Suppressor macrophage (primary cell): ENCODE measurements around the gene FUT1.
"Not testable (repeated sequence)": the region's sequence is repeated elsewhere in the genome, so short reads cannot be mapped to it uniquely, and the experiment has no call there.

Experiments used
- DNase-seq, 4 experiments: peaks; one replicate each; pipeline ENCODE4 v3.0.0-alpha.2; 2020 to 2022

The FUT1 gene

DNA sequence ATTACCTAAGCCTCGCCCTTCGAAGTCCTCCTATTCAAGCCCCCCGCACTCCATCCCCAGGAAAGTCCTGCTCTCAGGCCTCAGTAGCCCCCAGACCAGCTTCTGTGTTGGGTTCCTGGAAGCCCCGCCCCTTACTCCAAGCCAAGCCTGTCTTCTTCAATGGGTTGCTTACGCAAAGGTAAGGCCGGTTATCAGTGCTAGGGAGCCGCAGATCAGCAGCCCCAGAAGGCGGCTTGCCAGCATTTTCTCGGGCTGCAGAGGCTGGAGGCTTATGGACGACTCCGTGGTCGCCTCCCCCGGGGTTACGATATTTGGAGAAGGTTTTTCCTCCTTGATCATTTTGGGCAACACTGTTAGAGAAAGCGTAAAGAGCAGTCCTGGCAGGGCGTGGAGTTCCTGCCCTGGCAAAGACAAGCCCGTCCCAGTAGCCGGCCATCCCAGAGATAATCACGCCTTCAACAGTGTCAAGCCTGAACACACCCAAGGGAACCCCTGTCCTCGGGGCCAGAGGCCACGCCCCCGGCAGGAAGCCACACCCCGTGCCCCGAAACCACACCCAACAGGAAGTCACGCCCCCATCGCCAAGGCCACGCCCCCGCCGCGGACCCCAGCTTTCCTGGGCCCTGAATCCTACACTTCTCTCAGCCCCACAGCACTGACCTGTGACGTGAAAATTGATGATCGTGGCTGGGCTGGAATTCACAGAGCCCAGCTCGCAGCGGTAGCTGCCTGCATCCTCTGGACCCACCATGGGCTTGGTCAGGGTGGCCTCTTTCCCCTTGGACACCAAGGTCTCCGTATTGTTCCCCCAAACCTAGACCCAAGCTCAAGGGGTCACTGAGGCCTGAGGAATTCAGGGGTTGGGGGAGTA, 11.1 kb downstream of the FUT1 start:
- peak in 1 of 4 experiments; percentile 43 for DNase-seq

DNA sequence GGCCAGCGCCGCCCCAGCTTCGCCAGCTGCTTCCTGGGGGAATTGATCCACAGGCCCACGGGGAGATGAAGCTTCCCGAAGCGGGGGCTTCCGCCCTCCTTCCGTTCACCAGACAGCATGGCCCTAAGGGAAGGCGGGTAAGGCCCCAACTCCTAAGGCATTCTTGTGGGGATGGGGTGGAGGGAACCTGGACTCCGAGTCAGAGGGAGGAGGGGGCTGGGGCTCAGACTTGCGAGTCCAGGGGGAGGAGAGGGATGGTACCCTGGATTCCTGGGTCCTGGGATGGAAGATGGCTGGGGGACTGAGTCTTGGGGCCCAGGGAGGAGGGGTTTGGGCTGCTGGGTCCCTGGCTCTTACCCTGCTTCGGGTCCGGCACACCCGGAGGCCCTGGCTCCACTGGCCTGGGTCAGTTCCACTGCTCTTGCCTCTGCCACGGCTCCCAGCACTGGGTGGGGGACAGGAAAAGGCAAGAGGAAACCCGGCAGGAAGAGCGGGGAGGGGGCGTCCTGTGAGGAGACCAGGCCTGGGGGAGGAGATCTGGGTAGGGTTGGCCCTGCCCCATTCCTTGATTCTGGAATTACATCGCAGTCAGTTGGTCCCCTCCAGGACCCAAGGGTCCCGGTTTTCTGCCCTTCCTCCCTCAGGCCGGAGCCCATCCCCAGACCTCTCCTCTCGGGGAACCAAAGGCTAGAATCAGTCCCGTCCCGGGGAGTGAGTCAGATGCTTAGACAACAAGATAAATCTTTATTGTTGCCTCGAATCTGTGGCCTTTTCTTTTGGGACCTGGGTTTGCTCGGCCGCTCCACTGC, 12.1 kb downstream of the FUT1 start, which contains the start of gene RASIP1:
Gene RASIP1, minus strand, starts transcription at position 447 of the 809 bp plus-strand sequence. Its CDS starts 328 bp downstream, at position 119.
- no peak for DNase-seq

DNA sequence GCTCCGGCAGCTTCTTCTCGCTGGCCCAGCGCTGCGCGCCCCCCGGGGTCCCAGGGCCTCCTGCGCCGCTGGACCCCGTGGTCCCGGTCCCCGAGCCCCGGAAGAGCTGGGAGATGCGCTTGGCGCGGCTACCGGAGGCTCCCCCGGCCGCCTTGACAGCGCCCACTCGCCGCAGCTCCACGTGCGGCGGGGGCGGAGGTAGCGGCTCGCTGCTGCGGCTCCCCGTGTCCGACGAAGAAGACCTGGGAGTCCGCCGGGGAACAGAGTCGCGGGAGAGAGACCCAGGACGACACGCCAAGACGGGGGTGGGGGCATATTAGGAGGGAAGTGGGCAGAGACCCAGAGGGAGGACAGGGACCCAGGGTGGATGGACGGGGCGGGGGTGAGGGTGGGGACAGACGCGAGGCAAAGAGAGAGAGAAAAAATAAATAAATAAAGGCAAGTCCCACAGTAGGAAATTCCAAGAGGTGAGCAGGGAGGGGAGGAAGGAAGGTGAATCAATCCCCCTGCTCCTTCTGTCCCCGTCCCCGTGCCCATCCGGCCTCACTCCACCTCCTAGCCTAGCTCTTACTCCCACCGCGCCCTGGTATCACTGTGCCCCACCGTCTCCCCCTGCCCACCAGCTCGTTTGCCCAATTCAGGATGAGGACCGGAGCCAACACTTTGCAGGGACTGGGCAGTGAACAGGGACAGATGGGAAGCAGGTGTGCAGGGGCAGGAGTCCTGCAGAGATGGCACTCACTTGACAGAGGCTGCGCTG, 12.9 kb downstream of the FUT1 start:
- peak in 1 of 4 experiments; percentile 32 for DNase-seq

DNA sequence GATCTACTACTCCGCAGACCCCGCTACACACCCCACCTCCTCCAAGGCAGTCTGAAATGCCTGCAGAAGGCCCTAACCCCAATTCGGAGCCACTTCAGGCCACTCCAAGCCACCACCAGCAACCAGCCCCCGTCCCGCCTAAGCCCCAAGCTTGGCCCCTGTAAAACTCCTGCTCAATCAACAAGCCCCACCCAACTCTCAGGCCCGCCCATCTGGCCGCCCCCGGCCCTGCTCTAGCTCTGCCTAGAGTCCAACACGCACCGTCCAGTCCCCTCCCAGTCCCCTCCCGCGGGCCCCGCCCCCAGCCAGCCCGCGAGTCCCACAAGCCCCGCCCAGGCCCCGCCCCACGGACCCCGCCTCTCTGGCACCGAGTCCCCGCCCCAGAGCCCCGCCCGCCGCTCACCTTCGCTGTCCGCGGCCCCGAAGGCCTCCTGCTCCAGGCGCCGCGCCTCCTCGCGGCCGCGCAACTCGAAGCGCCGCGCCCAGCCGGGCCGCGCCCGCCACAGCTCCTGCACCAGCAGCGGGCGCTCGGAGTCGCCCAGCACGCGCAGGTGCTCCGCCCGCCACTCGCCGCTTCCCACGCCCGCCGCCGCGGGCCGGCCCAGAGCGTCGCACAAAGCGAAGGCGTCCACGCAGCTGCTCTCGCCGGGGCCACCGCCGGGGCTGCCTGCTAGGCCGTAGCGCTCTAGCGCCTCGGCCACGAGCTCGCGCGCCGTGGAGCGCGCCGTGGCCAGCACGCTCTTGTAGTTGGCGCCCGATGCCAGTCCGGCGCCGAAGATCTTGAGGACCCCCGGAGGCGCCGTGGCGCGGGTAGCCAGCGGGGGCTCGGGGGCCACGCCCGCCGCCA, 13.7 kb downstream of the FUT1 start:
- peak; percentile 81 to 95 (median 91) for DNase-seq

DNA sequence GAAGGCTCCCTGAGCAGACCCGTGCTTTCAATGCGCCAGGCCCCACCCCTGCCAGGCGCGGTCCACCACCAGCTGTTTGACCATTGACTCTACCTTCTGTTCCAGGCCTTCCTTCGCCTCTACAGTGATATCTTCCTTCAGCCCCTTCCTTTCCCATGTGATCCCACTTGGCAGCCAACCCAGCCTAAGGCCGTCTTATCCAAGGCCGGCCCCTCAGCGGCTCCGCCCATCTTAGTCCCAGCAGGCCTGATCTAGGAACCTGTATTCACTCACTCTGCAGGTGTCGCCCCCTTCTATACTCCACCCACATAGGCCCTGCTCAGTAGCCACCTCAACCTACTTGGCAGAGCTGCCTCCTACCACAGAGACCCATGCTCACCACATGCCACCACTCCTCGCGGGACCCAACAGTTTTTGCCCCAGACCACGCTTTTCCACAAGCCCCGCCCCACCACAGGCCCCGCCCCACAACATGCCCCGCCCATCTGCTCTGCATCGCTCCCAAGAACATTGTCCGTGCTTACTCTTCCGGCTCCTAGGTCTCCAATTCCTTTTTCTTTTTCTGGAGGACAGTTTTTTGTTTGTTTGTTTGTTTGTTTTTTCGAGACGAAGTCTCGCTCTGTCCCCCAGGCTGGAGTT, 15.0 kb downstream of the FUT1 start:
- no peak for DNase-seq

DNA sequence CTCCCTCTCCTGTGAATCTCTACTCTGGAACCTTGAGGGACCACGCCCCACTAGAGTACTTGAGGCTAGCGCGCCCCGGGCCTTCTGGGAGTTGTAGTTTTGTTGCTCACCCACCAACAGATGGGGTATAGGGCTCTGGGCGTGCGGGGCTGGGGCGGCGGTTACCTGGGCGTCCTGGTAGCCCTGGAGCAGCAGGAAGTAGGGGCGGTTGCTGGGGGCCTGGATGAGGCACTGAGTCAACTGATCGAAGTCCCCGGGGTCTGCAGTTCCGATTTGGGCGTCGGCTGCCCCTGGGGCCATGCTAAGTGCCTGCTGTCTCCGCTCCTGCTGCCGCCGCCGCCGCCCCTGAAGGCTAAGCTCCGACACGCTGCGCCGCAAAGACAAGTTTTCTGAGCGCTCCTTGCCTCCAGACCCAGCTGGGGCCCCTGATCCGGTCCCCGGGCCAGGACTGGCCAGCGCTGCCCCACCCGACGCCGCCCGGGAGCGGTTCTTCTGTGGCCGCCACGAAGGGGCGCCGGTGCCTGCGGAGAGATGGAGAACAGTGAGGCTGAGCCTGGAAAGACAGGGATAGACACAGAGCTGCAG, 17.3 kb downstream of the FUT1 start:
- no peak for DNase-seq

DNA sequence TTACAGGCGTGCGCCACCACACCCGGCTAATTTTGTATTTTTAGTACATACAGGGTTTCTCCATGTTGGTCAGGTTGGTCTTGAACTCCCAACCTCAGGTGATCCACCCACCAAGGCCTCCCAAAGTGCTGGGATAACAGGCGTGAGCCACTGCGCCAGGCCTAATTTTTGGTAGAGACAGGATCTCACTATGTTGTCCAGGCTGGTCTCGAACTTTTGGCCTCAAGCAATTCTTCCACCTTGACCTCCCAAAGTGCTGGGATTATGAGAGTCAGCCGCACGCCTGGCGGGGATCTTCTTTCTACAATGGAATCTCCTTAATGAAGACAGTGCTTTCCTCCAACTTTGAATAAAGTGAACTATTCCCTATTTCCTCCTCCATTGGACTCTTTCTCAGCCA, 17.8 kb downstream of the FUT1 start:
- DNase-seq: no peak

DNA sequence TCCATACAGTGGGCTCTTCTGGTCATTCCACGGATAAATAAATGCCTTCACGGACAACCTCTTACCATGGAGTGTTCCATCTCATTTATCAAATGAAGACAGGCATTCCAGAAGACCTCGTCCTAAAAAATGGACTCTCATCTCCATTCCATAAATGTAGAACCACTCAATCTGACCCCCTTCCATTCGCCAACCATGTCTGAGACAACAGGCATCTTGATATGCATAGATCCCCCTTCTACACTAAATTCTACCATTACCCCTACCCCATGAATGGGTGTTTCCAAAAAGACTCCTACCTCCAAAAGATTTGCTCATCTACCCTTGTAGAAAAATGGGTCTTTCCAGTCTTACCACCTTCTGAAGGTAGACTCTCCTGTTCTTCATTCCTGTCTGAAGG, 21.0 kb downstream of the FUT1 start:
- no peak for DNase-seq

DNA sequence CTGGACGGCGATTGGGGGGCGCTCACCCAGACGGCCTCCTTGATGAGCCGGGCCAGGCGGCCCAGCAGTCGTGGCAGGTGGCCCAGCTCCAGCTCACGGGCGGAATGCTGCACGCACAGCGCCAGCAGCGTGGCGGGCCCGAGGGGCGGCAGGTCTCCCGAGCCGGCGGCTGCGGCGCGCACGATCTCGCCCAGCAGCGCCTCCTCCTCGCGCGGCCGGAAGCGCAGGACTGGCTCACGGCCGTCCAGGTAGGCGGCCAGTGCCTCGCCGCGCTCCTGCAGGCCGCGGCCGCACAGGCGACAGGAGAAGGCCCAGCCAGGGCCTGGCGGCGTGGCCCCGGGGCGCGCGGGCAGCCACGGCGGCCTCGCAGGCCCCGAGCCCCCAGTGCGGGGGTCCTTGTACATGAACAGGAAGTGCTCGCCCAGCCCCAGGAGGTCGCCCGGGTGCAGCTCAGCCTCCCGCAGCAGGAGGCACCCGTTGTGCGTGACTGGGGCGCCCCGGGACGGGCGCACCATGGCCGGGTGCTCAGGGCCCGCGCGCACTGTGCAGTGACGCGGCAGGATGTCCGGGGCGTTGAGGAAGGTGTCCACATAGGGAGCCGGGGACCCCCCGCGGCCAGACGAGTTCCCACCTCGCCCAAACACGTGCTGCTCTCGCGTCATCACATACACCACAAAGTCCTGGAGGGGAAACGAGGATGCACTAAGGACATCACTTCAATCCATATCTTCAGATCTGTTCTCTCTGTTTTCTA, 23.4 kb downstream of the FUT1 start:
- DNase-seq: no peak

DNA sequence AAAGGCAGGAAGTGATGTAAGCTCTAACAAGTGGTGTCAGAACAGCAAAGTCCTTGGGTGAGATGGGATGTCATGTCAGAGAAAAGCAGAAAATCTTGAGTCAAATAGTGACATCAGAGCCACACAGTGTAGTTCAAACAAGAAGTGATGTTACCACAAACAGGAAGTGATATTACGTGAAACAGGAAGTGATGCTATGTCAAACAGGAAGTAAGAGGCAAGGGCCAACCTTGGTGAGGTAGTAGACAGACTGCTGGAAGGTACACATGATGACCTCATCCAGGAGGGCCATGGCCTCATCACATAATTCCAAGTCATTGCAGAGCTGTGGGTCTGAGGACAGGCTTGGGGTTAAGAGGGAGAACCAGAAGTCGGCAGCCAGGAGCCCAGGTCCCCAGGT, 25.9 kb downstream of the FUT1 start:
- peak; percentile 35 to 80 (median 56) for DNase-seq

DNA sequence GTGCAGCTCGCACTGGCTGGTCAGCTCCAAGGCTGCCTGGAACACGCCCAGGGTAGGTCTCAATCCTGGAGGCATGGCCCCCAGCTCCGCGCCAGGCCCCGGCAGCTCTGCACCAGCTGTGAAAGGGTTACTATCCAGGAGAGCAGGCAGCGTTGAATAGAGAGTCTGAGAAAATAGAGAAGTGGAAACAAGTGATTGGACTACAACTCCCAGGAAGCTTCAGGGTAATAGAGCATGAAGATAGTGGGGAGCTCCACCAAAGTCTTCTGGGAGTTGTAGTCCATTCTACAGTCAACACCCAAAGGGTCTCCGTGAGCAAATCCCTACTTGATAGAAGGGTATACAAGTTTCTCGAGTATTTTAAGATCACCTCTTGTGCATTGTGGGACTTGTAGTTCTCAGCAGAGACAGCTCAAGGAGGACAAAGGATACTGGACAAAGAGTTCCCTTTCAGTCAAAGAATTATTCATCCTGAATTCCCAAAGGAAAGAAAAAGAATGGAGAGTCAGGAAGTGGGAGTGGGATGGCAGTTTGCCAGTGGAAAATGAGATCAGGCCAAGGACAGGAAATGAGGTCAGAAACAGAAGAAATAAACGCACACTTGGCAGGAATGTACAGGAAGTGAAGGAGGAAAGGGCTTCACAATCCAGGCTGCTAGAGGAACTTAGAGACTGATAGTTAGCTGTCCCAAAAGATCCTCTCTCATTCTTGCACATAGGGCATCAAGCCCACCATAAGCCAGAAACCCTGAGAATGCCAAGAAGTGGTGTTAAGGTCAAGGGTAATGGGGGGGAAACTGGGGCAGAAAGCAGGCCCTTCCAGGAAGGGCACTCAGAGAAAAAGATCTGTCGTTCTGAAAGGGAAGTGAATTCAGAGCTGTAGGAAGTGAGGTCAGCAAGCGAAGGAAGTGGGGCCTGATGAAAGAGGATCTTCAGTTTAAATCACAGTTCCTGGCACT, 27.4 kb downstream of the FUT1 start:
- DNase-seq: peak; percentile 61 to 81 (median 68)

DNA sequence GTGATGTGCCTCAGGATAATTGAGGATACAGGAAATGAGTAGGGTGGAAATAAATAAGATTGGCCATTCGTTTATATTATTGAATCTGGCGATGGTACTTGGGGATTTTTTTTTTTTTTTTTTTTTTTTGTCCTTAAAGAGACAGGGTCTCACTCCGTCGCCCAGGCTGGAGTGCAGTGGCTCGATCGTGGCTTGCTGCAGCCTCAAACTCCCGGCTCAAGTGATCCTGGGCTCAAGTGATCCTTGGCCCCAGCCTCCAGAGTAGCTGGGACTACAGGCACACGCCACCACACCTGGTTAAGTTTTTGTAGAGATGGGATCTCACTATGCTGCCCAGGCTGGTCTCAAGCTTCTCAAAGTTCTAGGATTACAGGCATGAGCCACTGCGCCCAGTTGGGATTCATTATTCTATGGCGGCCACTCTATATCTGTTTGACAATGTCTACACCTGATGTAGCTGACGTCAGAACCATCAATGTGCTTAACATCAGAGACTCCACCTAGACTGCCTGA, 30.2 kb downstream of the FUT1 start:
- no peak for DNase-seq

DNA sequence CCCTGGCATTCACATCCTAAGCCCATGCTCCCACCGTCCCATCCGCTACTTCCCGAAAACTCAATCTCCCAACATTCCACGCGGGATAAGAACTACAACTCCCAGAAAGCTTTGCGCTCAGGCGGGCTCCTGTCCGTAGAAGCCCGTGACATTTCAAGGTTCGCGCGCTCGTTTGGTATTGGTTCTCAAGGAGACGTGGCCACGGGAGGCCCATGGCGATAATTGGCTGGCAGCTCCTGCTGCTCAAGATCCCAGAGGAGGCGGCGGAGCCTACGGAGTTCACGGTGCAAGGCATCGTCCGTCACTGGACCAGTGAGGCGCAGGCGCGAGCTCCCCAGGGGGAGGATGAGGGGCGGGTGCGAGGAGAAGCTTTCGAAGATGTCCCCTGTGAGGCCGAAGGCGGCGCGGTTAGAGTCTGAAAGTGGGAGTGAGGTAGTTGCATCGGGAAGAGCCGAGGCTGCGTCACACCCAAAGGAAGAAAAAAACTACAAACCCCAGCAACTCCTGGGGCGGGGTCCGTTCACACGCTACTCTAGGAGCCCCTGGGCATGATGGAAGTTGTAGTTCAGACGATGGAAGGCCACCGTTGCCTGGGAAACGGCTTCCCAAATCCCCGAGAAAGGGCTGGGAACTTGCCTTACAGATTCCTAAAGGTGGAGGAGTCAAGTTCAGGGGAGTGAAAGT, 31.7 kb downstream of the FUT1 start:
- peak; percentile 96 to 98 (median 97) for DNase-seq

DNA sequence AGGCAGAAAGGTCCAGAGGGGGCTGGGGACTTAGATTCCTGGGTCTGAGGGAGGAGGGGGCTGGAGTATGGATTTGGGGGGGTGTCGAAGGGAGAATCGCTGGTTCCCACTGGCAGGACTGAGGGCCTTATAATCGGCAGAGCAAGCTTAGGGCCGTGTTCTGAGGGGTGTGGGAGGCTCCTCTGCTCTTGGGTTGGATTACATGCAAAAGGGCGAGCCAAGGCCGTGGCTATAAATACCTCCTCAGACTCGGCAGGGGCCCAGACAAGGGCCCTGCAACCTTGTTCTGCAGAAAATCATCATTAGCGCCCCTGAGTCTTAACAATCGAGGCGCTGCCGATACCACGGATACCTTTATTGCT, 32.2 kb downstream of the FUT1 start:
- no peak for DNase-seq

DNA sequence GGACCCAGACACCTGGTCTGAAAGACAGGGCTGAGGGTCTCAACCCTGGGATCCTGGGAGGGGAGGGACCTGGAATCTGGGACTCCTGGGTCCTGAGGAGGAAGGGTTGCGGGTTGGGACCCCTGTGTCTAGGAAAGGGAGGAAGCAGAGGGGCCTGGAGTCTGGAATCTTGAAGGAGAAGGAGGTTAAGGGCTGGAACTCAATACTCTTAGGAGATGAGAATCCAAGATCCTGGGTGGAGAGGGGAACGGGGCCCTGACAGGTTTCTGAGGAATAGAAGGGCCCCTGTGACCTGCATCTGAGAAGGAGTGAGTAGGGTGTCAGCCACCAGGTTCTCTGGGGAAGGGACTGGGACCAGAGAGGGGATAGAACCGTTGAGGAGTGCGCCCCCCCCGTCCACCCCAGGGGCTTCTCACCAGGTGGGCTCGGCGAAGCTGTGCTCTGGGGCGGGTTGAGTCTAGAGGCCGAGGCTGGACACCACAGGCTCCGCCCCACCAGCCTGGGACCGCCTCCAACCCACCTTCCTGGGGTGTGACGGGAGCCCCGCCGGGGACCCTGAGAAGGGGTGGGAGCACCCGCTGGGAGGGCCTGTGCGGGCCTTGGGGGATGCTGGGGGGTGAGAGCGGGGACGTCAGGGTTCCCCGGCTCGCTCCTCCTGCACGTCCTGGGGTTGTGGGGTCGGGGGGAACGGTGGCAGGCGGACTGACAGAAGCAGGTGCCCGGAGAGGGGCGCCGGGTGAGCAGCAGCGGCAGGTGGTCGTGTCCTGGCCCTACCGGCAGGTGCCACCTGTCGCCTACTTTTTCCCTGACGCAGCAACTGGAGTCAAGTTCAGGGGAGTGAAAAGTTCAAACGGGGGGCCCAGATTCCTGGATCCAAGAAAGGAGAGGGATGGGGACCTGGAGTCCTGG, 32.9 kb downstream of the FUT1 start, which contains the start of gene MAMSTR:
Gene MAMSTR, minus strand, starts transcription at position 463 of the 909 bp plus-strand sequence. CDS start 694 bp downstream, outside the sequence.
- no peak for DNase-seq

DNA sequence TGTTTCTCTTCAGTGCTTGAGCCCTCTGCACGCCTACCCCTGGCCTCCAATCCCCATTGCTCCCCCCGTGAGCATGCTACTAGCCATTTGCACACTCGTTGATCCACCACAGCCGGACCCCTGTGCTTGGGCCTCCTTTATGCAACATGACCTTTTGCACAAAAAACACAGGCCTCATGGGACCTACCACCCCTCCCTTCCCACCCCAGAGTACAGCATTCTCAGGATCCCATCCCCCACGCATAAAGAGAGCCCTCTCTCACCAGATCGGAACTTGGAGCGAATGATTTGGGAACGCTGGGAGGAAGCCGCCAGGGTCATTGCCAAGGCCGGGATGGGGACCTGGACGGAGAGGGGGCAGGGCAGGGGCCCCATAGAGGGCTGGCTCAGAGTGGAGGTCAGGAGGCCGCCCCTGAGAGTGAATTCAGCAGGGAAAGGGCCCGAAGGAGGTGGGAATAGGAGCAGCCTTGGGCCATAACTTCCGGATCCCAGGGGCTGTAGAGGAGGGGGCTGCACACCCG, 33.7 kb downstream of the FUT1 start:
- no peak for DNase-seq

DNA sequence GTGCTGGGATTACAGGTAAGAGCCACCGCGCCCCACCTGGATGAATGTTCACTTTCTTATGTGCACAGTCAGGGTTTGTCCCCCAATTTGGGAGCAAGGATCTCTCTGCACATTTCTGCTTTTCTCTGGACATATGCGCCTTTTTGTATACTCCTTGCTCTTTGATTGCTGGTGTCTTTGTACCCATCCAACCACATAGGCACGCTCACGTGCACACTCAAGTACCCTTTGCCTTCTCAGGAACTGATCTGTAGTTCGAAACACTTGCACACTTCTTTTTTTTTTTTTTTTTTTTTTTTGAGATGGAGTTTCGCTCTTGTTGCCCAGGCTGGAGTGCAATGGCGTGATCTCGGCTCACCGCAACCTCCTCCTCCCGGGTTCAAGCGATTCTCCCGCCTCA, 34.3 kb downstream of the FUT1 start:
- not testable (repeated sequence) for DNase-seq
